A673 (cell line): ENCODE data around the gene KCNT2. TPM values are rescaled to one million over a fixed set of nuclear protein-coding genes. Genes with fewer than 3 reads are reported as not detected.

Experiments
- BruUV-seq: library from RNA; stranded (reverse); fragments of 400-500 nt; replicated peaks from 2 replicates; lab custom pipeline; 2021; lab: Mats Ljungman, UMichigan
- CTCF ChIA-PET: fragments of 300-600 bp; sonication (Branson Sonifier 250); formaldehyde crosslinking; loops from one replicate; lab custom pipeline; 2022; ENCODE audit warnings: antibody characterized with exemption; lab: Charles Lee
- POLR2A ChIA-PET: fragments of 300-600 bp; sonication (Branson Sonifier 250); formaldehyde crosslinking; loops from one replicate; lab custom pipeline; 2022; ENCODE audit warnings: antibody characterized with exemption; ENCODE audit not compliant: low non-redundant PET; lab: Charles Lee
- DNase-seq: peaks from one replicate; pipeline ENCODE4 v3.0.0-alpha.2; 2015; ENCODE audit warnings: low spot score
- H3K27ac ChIP-seq: fragments of 200-600 bp; sonication (generic); 2 replicates; pipeline ENCODE4 v1.5.1; 2016; ENCODE audit warnings: mixed run types, low read depth, mild to moderate bottlenecking, mixed read lengths, antibody characterized with exemption, low read length; ENCODE audit not compliant: poor library complexity, severe bottlenecking
- H3K27me3 ChIP-seq: fragments of 200-600 bp; sonication (generic); replicated peaks from 2 replicates; pipeline ENCODE4 v1.6.1; 2017; ENCODE audit warnings: mixed run types, low read depth, mild to moderate bottlenecking, mixed read lengths, antibody characterized with exemption, low read length; ENCODE audit not compliant: insufficient read depth, poor library complexity
- H3K36me3 ChIP-seq: fragments of 200-600 bp; sonication (generic); 2 replicates; pipeline ENCODE4 v1.6.1; 2016; ENCODE audit warnings: mixed run types, mild to moderate bottlenecking, mixed read lengths, antibody characterized with exemption, low read length; ENCODE audit not compliant: insufficient read depth, poor library complexity, severe bottlenecking
- H3K4me1 ChIP-seq: fragments of 200-600 bp; sonication (generic); 2 replicates; pipeline ENCODE4 v1.6.1; 2017; ENCODE audit warnings: mixed run types, mild to moderate bottlenecking, mixed read lengths, antibody characterized with exemption, low read length; ENCODE audit not compliant: insufficient read depth, poor library complexity, severe bottlenecking
- H3K4me3 ChIP-seq: fragments of 200-600 bp; sonication (generic); 2 replicates; pipeline ENCODE4 v1.5.1; 2016; ENCODE audit warnings: low read depth, mixed run types, mild to moderate bottlenecking, mixed read lengths, low read length; ENCODE audit not compliant: poor library complexity, severe bottlenecking
- H3K9me3 ChIP-seq: fragments of 200-600 bp; sonication (generic); 2 replicates; pipeline ENCODE4 v1.6.1; 2016; ENCODE audit warnings: mixed run types, low read depth, mild to moderate bottlenecking, mixed read lengths, antibody characterized with exemption, low read length; ENCODE audit not compliant: poor library complexity, severe bottlenecking
- EZH2 ChIP-seq: fragments of 200-600 bp; sonication (generic); IDR thresholded peaks from 2 replicates; pipeline ENCODE4 v1.6.1; 2017; ENCODE audit warnings: borderline replicate concordance, low read depth, mild to moderate bottlenecking, mixed read lengths, antibody characterized with exemption, low read length; ENCODE audit not compliant: poor library complexity, severe bottlenecking
- intact Hi-C: fragments of 100-400 bp; cut with micrococcal nuclease; formaldehyde crosslinking; loops from one replicate; pipeline ENCODE4 v1.10.0; 2022; ENCODE audit not compliant: unreplicated experiment
- total RNA-seq: library from RNA; stranded (reverse); gene quantifications from 2 replicates; pipeline ENCODE4 v1.2.3, GENCODE V29; 2021
- TF ChIP-seq, protein P1 (sequence below): fragments of 300-800, 200-600 bp; sonication (generic); conservative IDR thresholded peaks from 2 replicates; pipeline ENCODE4 v1.5.1; 2017; ENCODE audit warnings: low read depth, mild to moderate bottlenecking, antibody characterized with exemption, low read length, moderate library complexity, mixed read lengths

Gene KCNT2
- total RNA-seq, 1 experiment from 2014 or later: 1.2 TPM

GRCh38 chr1:196401452-196401833, 206.8 kb downstream of the KCNT2 start:
- TF ChIP-seq, protein P1, sequence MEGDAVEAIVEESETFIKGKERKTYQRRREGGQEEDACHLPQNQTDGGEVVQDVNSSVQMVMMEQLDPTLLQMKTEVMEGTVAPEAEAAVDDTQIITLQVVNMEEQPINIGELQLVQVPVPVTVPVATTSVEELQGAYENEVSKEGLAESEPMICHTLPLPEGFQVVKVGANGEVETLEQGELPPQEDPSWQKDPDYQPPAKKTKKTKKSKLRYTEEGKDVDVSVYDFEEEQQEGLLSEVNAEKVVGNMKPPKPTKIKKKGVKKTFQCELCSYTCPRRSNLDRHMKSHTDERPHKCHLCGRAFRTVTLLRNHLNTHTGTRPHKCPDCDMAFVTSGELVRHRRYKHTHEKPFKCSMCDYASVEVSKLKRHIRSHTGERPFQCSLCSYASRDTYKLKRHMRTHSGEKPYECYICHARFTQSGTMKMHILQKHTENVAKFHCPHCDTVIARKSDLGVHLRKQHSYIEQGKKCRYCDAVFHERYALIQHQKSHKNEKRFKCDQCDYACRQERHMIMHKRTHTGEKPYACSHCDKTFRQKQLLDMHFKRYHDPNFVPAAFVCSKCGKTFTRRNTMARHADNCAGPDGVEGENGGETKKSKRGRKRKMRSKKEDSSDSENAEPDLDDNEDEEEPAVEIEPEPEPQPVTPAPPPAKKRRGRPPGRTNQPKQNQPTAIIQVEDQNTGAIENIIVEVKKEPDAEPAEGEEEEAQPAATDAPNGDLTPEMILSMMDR: no peak
- TF ChIP-seq EZH2: no peak
- H3K27me3 ChIP-seq: peaks cover 4% of the 10 kb centered on the region
- H3K27ac ChIP-seq: no peak overlapping the region
- H3K4me1 ChIP-seq: no peaks in the 10 kb centered on the region
- DNase-seq: no peak
- no peaks in the 10 kb centered on the region for H3K9me3 ChIP-seq
- POLR2A ChIA-PET: no interaction called here
- intact Hi-C loops: no loop called here
- no peaks in the 10 kb centered on the region for H3K36me3 ChIP-seq
- CTCF ChIA-PET: no interaction called here
- BruUV-seq: no TSS peak
- no peak overlapping the region for H3K4me3 ChIP-seq

DNA sequence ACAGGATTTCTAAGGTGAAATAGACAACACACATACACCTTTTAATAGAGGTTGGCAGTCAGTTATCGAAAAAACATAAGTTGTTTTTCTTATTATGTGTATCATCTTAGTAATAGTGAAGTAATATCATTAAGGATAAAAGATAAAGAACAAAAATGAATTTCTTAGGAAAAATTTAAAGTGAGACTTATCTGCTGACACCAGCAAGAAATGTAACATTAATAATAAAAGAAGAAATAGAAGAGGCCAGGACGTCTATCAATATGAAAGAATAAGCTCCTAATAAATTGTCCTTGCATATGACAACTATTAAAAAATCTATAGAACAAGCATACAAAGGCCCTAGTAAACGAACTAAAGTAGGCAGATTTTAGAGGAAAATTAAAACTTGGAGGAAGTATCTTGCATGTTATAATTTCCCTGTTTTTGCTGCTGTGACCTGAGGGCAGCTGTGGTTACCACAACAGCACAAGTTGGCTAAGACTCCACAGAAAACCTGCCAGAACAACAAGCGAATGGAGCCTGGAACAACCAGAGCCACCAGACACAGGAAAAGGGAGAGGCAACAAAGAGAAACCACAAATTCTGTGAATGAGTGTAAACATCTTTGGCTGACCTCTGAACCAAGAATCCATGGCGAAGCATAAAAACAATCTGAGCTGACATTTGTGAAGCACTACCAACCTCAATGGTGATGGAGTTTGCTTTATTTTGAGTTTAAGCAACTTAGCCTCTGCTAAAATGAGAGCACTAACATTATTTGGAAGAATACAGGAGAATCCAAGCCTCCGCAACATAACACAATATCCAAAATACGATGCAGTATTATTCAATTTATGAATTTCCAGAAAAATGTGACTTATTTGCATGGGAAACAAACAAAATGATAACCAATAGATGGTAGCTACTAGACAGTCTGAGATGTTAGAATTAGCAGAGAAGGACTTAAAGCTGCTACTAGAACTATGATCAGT, 207.5 kb downstream of the KCNT2 start:
- TF ChIP-seq EZH2: no peak
- TF ChIP-seq, protein P1: no peak
- no peaks in the 10 kb centered on the region for H3K9me3 ChIP-seq
- H3K27ac ChIP-seq: no peak overlapping the region
- no TSS peak for BruUV-seq
- H3K4me3 ChIP-seq: no peak overlapping the region
- POLR2A ChIA-PET: no interaction called here
- no peaks in the 10 kb centered on the region for H3K4me1 ChIP-seq
- intact Hi-C loops: no loop called here
- H3K27me3 ChIP-seq: peaks cover 4% of the 10 kb centered on the region
- no peak for DNase-seq
- no peaks in the 10 kb centered on the region for H3K36me3 ChIP-seq
- CTCF ChIA-PET: no interaction called here

DNA sequence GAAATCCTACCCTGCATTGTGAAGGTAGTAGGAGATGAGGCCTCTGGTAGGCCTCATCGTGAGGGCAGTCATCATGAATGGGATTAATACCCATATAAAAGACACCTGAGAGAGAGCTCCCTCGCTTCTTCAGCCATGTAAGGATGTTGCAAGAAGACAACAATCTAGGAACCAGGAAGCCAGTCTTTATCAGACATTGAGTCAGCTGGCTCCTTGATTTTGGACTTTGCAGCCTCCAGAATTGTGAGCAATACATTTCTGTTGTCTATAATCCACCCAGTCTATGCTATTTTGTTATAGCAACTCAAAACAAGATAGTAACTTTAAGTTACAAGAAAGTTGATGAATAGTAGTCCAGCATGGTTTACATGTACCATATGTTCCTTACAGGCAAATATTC, 208.5 kb downstream of the KCNT2 start:
- Histone ChIP-seq H3K36me3 (no peaks in the 10 kb centered on the region), H3K4me1 (no peaks in the 10 kb centered on the region), H3K4me3 (no peak overlapping the region), H3K27ac (no peak overlapping the region), H3K9me3 (no peaks in the 10 kb centered on the region), H3K27me3 (peaks cover 4% of the 10 kb centered on the region)
- intact Hi-C loops: no loop called here
- DNase-seq: no peak
- POLR2A ChIA-PET: no interaction called here
- no TSS peak for BruUV-seq
- TF ChIP-seq, protein P1: no peak
- TF ChIP-seq EZH2: no peak
- CTCF ChIA-PET: no interaction called here
